Astrocyte (in vitro differentiated cells and primary cell): ENCODE data around the gene ASPG. TPM values are rescaled to one million over a fixed set of nuclear protein-coding genes. Genes with fewer than 3 reads are reported as not detected.

Experiments used
- DNase-seq: peaks from one replicate; pipeline ENCODE4 v3.0.0-alpha.2; 2010; ENCODE audit warnings: low read depth
- FAIRE-seq: peaks from 2 replicates; lab custom pipeline; 2011; peaks lifted over from hg19 to GRCh38; lab: Jason Lieb, UNC
- H2AFZ ChIP-seq: 2 replicates; pipeline ENCODE4 v1.6.0; 2012; ENCODE audit warnings: low read depth, low read length, inconsistent platforms
- H3K27ac ChIP-seq: 2 replicates; pipeline ENCODE4 v1.5.1; 2011; ENCODE audit warnings: low read depth, low read length, inconsistent platforms
- H3K27me3 ChIP-seq: 2 replicates; pipeline ENCODE4 v1.6.0; 2011; ENCODE audit warnings: low read length, inconsistent platforms; ENCODE audit not compliant: insufficient read depth
- H3K36me3 ChIP-seq: 2 replicates; pipeline ENCODE4 v1.5.1; 2011; ENCODE audit warnings: low read length, inconsistent platforms; ENCODE audit not compliant: insufficient read depth
- H3K4me1 ChIP-seq: 2 replicates; pipeline ENCODE4 v1.5.1; 2011; ENCODE audit warnings: low read length, inconsistent platforms; ENCODE audit not compliant: insufficient read depth
- H3K4me2 ChIP-seq: 2 replicates; pipeline ENCODE4 v1.6.0; 2012; ENCODE audit warnings: low read length, inconsistent platforms
- H3K4me3 ChIP-seq: 2 replicates; pipeline ENCODE4 v1.5.1; 2011; ENCODE audit warnings: low read depth, mild to moderate bottlenecking, low read length, inconsistent platforms; ENCODE audit not compliant: insufficient read depth
- H3K79me2 ChIP-seq: 2 replicates; pipeline ENCODE4 v1.6.0; 2012; ENCODE audit warnings: mild to moderate bottlenecking, low read length, inconsistent platforms; ENCODE audit not compliant: insufficient read depth
- H3K9ac ChIP-seq: 2 replicates; pipeline ENCODE4 v1.6.0; 2012; ENCODE audit warnings: mild to moderate bottlenecking, low read length, inconsistent platforms
- H3K9me3 ChIP-seq: 2 replicates; pipeline ENCODE4 v1.5.1; 2012; ENCODE audit warnings: low read depth, mild to moderate bottlenecking, low read length, inconsistent platforms; ENCODE audit not compliant: insufficient read depth
- H4K20me1 ChIP-seq: 2 replicates; pipeline ENCODE4 v1.6.0; 2012; ENCODE audit warnings: low read length, inconsistent platforms; ENCODE audit not compliant: insufficient read depth
- H3K27ac Mint-ChIP-seq: one replicate; pipeline ENCODE4 v1.8.0; 2021; ENCODE audit warnings: mild to moderate bottlenecking, mixed read lengths; ENCODE audit not compliant: unreplicated experiment
- H3K27me3 Mint-ChIP-seq: one replicate; pipeline ENCODE4 v1.8.0; 2021; ENCODE audit warnings: low read depth, mixed read lengths; ENCODE audit not compliant: unreplicated experiment
- H3K36me3 Mint-ChIP-seq: one replicate; pipeline ENCODE4 v1.8.0; 2021; ENCODE audit warnings: low read depth, mixed read lengths; ENCODE audit not compliant: unreplicated experiment
- H3K4me1 Mint-ChIP-seq: one replicate; pipeline ENCODE4 v1.8.0; 2021; ENCODE audit warnings: low read depth, mixed read lengths; ENCODE audit not compliant: unreplicated experiment
- H3K4me3 Mint-ChIP-seq: one replicate; pipeline ENCODE4 v1.8.0; 2021; ENCODE audit warnings: mild to moderate bottlenecking, moderate library complexity, mixed read lengths; ENCODE audit not compliant: unreplicated experiment
- H3K9me3 Mint-ChIP-seq: one replicate; pipeline ENCODE4 v1.8.0; 2021; ENCODE audit warnings: mild to moderate bottlenecking, mixed read lengths; ENCODE audit not compliant: unreplicated experiment
- CTCF ChIP-seq: IDR thresholded peaks from 2 replicates; pipeline ENCODE4 v1.5.1; 2011; ENCODE audit warnings: low read depth, mild to moderate bottlenecking, inconsistent platforms, low read length, moderate library complexity; ENCODE audit not compliant: insufficient read depth
- EZH2 ChIP-seq: IDR thresholded peaks from 2 replicates; pipeline ENCODE4 v1.6.1; 2012; ENCODE audit warnings: mild to moderate bottlenecking, low read length, inconsistent platforms; ENCODE audit not compliant: insufficient read depth
- total RNA-seq: library from RNA; stranded (reverse); gene quantifications from 2 replicates; pipeline ENCODE4 v1.2.1, GENCODE V29; 2021

ASPG gene
- total RNA-seq, 1 donor from 2014 or later, result not detected

GRCh38 chr14:104051092-104051813 is 34.2 kb upstream of the ASPG start:
- Histone ChIP-seq H2AFZ (no peak overlapping the region), H4K20me1 (no peaks in the 10 kb centered on the region), H3K9ac (no peak overlapping the region), H3K79me2 (no peaks in the 10 kb centered on the region), H3K9me3 (no peaks in the 10 kb centered on the region), H3K27ac (no peak overlapping the region), H3K27me3 (no peaks in the 10 kb centered on the region), H3K4me2 (no peak overlapping the region), H3K36me3 (no peaks in the 10 kb centered on the region), H3K4me3 (no peak overlapping the region), H3K4me1 (no peaks in the 10 kb centered on the region)
- H3K27ac Mint-ChIP-seq, result no peak overlapping the region
- FAIRE-seq (no peak), DNase-seq (no peak)
- no peaks in the 10 kb centered on the region for H3K36me3 Mint-ChIP-seq
- peaks cover 10% of the 10 kb centered on the region for H3K27me3 Mint-ChIP-seq
- peaks cover 8% of the 10 kb centered on the region for H3K4me1 Mint-ChIP-seq
- TF ChIP-seq CTCF, result no peak
- no peak for TF ChIP-seq EZH2
- H3K4me3 Mint-ChIP-seq, result no peak overlapping the region
- peaks cover 2% of the 10 kb centered on the region for H3K9me3 Mint-ChIP-seq

GRCh38 chr14:104054222-104054905 is 31.1 kb upstream of the ASPG start:
- peaks cover 24% of the 10 kb centered on the region for H3K27me3 Mint-ChIP-seq
- Histone ChIP-seq H4K20me1 (no peaks in the 10 kb centered on the region), H3K36me3 (no peaks in the 10 kb centered on the region), H3K27ac (no peak overlapping the region), H2AFZ (no peak overlapping the region), H3K4me3 (no peak overlapping the region), H3K79me2 (no peaks in the 10 kb centered on the region), H3K4me1 (no peaks in the 10 kb centered on the region), H3K9ac (no peak overlapping the region), H3K27me3 (no peaks in the 10 kb centered on the region), H3K4me2 (no peak overlapping the region), H3K9me3 (no peaks in the 10 kb centered on the region)
- H3K4me3 Mint-ChIP-seq, result no peak overlapping the region
- no peaks in the 10 kb centered on the region for H3K36me3 Mint-ChIP-seq
- TF ChIP-seq CTCF (no peak), EZH2 (no peak)
- H3K9me3 Mint-ChIP-seq, result no peaks in the 10 kb centered on the region
- H3K4me1 Mint-ChIP-seq, result no peaks in the 10 kb centered on the region
- no peak overlapping the region for H3K27ac Mint-ChIP-seq
- DNase-seq (no peak), FAIRE-seq (no peak)

GRCh38 chr14:104062281-104062680 is 23.2 kb upstream of the ASPG start:
- no peaks in the 10 kb centered on the region for H3K9me3 ChIP-seq
- TF ChIP-seq CTCF (no peak), EZH2 (no peak)
- no peak overlapping the region for H3K27ac Mint-ChIP-seq
- DNase-seq (no peak), FAIRE-seq (no peak)
- no peaks in the 10 kb centered on the region for H3K36me3 ChIP-seq
- H3K4me1 Mint-ChIP-seq, result no peaks in the 10 kb centered on the region
- H3K4me3 ChIP-seq, result no peak overlapping the region
- H3K4me3 Mint-ChIP-seq, result no peak overlapping the region
- no peak overlapping the region for H3K4me2 ChIP-seq
- no peaks in the 10 kb centered on the region for H3K79me2 ChIP-seq
- H3K4me1 ChIP-seq, result no peaks in the 10 kb centered on the region
- H3K36me3 Mint-ChIP-seq, result no peaks in the 10 kb centered on the region
- H2AFZ ChIP-seq, result no peak overlapping the region
- peaks cover 34% of the 10 kb centered on the region for H3K27me3 Mint-ChIP-seq
- no peak overlapping the region for H3K9ac ChIP-seq
- peaks cover 2% of the 10 kb centered on the region for H3K27me3 ChIP-seq
- no peak overlapping the region for H3K27ac ChIP-seq
- no peaks in the 10 kb centered on the region for H4K20me1 ChIP-seq
- peaks cover 9% of the 10 kb centered on the region for H3K9me3 Mint-ChIP-seq
